Measurements from ENCODE around the gene HGFAC. TPM values are rescaled to one million over a fixed set of nuclear protein-coding genes. Genes with fewer than 3 reads are reported as not detected.
A peak's percentile ranks its signal among the peaks of the same experiment; 100 is the strongest.

HGFAC gene
- total RNA-seq, 2 experiments from 2014 or later: 0.25 to 0.75 TPM

DNA sequence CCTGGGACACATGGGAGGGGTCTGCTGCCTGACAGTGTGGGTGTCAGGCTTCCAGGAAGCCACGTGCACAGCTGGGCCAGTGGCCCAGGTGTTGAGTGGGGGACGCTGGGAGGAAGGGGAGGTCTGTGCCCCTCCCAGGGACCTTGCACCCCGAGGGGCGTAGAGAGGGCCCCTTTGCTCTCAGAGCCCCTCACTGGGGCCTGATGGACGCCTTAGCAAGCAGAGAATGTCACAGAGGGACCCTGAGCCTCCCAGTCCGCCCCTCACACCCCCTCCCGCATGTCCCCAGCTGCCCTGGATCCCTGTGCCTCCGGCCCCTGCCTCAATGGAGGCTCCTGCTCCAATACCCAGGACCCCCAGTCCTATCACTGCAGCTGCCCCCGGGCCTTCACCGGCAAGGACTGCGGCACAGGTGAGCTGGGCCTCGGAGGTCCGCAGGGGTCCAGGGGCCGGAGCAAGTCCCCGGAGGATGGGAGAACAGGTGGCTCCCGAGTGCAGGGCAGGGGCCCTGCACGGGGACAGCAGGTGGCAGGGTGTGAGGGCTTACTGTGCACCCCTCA is 2.1 kb downstream of the HGFAC start:
- ChIA-PET POLR2A (no interaction called here), CTCF (interaction anchor here (1.2 kb wide), 1 partner anchor 98 kb away, joined by 4 read pairs; no protein-coding TSS in a partner anchor)
- Mint-ChIP-seq H3K36me3 (ENCODE audit: low read depth) (no peaks in the 10 kb centered on the region), H3K4me3 (no peak overlapping the region), H3K27me3 (no peaks in the 10 kb centered on the region), H3K27ac (no peak overlapping the region), H3K4me1 (ENCODE audit: low read depth) (no peaks in the 10 kb centered on the region), H3K9me3 (no peaks in the 10 kb centered on the region)
- Histone ChIP-seq H3K4me1 (ENCODE audit: insufficient read depth, low read length) (peaks cover 11% of the 10 kb centered on the region), H3K27me3 (ENCODE audit: control insufficient read depth in 1 of 2, insufficient read depth in 2 of 2, low read length in 2 of 2) (no peaks in the 10 kb centered on the region), H3K4me3 (ENCODE audit: low read length) (no peak overlapping the region), H3K9me3 (ENCODE audit: control insufficient read depth in 1 of 2, insufficient read depth in 1 of 2, low read length in 2 of 2) (peaks cover 0 to 7% of the 10 kb centered on the region in 2 experiments), H3K27ac (ENCODE audit: low read depth in 1 of 2, low read length in 2 of 2) (no peak overlapping the region), H3K36me3 (ENCODE audit: insufficient read depth, low read length) (no peaks in the 10 kb centered on the region)
- intact Hi-C loops (cut with DNase I, micrococcal nuclease): loop anchor here (1.0 kb wide), 3 partner anchors 98 to 338 kb away; no protein-coding TSS in a partner anchor
- DNase-seq (no peak), ATAC-seq (ENCODE audit: poor library complexity) (no peak)
- TF ChIP-seq, protein P1, sequence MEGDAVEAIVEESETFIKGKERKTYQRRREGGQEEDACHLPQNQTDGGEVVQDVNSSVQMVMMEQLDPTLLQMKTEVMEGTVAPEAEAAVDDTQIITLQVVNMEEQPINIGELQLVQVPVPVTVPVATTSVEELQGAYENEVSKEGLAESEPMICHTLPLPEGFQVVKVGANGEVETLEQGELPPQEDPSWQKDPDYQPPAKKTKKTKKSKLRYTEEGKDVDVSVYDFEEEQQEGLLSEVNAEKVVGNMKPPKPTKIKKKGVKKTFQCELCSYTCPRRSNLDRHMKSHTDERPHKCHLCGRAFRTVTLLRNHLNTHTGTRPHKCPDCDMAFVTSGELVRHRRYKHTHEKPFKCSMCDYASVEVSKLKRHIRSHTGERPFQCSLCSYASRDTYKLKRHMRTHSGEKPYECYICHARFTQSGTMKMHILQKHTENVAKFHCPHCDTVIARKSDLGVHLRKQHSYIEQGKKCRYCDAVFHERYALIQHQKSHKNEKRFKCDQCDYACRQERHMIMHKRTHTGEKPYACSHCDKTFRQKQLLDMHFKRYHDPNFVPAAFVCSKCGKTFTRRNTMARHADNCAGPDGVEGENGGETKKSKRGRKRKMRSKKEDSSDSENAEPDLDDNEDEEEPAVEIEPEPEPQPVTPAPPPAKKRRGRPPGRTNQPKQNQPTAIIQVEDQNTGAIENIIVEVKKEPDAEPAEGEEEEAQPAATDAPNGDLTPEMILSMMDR (IDR thresholded peaks at IDR 0.05): peak; percentile 12

DNA sequence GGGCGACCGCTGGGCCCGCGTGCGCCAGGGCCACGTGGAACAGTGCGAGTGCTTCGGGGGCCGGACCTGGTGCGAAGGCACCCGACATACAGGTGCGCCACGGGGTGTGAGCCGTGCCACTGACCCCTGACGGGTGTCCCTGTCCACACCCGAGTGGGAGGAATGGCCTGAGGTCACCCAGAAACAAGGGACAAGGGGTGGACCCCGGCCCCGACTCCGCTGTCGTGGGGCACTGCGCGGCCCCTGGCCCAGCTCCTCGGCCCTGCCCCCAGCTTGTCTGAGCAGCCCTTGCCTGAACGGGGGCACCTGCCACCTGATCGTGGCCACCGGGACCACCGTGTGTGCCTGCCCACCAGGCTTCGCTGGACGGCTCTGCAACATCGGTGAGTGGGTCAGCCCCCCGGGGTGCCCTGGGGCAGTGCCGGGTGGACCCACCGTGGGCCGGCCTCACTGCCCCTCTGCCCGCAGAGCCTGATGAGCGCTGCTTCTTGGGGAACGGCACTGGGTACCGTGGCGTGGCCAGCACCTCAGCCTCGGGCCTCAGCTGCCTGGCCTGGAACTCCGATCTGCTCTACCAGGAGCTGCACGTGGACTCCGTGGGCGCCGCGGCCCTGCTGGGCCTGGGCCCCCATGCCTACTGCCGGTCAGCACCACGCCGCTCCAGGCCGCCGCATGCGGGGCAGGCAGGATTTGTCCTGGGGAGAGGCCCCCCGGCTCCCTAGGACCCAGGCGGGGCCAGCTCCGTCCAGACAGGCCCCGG is 2.8 kb downstream of the HGFAC start:
- H3K27me3 ChIP-seq (ENCODE audit: control insufficient read depth in 1 of 2, insufficient read depth in 2 of 2, low read length in 2 of 2): no peaks in the 10 kb centered on the region
- Mint-ChIP-seq H3K36me3 (ENCODE audit: low read depth) (no peaks in the 10 kb centered on the region), H3K9me3 (no peaks in the 10 kb centered on the region), H3K4me3 (no peak overlapping the region), H3K27ac (no peak overlapping the region), H3K4me1 (ENCODE audit: low read depth) (no peaks in the 10 kb centered on the region), H3K27me3 (no peaks in the 10 kb centered on the region)
- H3K4me3 ChIP-seq (ENCODE audit: low read length): no peak overlapping the region
- H3K4me1 ChIP-seq (ENCODE audit: insufficient read depth, low read length): peaks cover 11% of the 10 kb centered on the region
- POLR2A ChIA-PET: no interaction called here
- no peak for DNase-seq
- peaks cover 0 to 7% of the 10 kb centered on the region in 2 experiments for H3K9me3 ChIP-seq (ENCODE audit: control insufficient read depth in 1 of 2, insufficient read depth in 1 of 2, low read length in 2 of 2)
- intact Hi-C loops (cut with DNase I, micrococcal nuclease): no loop called here
- no peak overlapping the region for H3K27ac ChIP-seq (ENCODE audit: low read depth in 1 of 2, low read length in 2 of 2)
- no peaks in the 10 kb centered on the region for H3K36me3 ChIP-seq (ENCODE audit: insufficient read depth, low read length)
- ATAC-seq (ENCODE audit: poor library complexity): no peak
- TF ChIP-seq, protein P1 (IDR thresholded peaks at IDR 0.05): no peak
- CTCF ChIA-PET: no interaction called here

DNA sequence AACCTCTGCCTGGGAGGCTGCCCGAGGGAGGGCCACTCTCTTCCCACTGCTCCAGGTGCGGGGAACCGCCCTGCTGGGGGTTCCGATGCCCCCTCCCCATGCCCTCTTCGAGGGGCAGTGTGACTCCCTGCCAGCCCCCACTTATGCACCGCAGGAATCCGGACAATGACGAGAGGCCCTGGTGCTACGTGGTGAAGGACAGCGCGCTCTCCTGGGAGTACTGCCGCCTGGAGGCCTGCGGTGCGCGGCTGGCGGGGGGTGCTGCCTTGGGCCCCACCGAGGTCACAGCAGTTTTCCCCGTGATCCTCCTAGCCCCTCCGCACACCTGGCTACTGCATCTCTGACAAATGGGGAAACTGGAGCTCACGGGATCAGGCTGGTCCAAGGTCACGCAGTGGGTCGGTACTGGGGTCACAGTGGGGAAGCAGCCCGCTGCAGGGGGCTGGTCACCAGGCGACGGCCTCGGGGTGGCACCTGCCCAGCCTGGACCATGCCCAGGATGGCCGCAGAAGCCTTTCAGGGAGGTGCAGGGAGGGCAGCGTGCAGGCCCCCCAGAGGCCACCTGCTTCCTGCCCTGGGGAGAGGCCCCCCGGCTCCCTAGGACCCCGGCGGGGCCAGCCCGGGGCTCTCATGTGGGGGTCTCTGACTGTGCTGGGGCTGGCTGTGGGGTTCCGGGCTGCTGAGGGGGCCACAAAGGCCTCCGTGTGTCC is 3.5 kb downstream of the HGFAC start:
- Histone ChIP-seq H3K27ac (ENCODE audit: low read depth in 1 of 2, low read length in 2 of 2) (no peak overlapping the region), H3K27me3 (ENCODE audit: control insufficient read depth in 1 of 2, insufficient read depth in 2 of 2, low read length in 2 of 2) (no peaks in the 10 kb centered on the region), H3K9me3 (ENCODE audit: control insufficient read depth in 1 of 2, insufficient read depth in 1 of 2, low read length in 2 of 2) (peaks cover 0 to 7% of the 10 kb centered on the region in 2 experiments), H3K36me3 (ENCODE audit: insufficient read depth, low read length) (no peaks in the 10 kb centered on the region), H3K4me1 (ENCODE audit: insufficient read depth, low read length) (peaks cover 11% of the 10 kb centered on the region), H3K4me3 (ENCODE audit: low read length) (no peak overlapping the region)
- intact Hi-C loops (cut with DNase I, micrococcal nuclease): no loop called here
- Mint-ChIP-seq H3K27me3 (no peaks in the 10 kb centered on the region), H3K27ac (no peak overlapping the region), H3K9me3 (no peaks in the 10 kb centered on the region), H3K4me3 (no peak overlapping the region), H3K4me1 (ENCODE audit: low read depth) (no peaks in the 10 kb centered on the region), H3K36me3 (ENCODE audit: low read depth) (no peaks in the 10 kb centered on the region)
- DNase-seq (no peak), ATAC-seq (ENCODE audit: poor library complexity) (no peak)
- TF ChIP-seq, protein P1 (IDR thresholded peaks at IDR 0.05): no peak
- ChIA-PET CTCF (no interaction called here), POLR2A (no interaction called here)

Data from CD4-positive, alpha-beta T cell (primary cell).